Omental fat pad (tissue), 4 donors: ENCODE results near the gene KMT5B. TPM values are rescaled to one million over a fixed set of nuclear protein-coding genes. Genes with fewer than 3 reads are reported as not detected.

Experiments
- ATAC-seq: fragments of 150-250 bp; one replicate; pipeline ENCODE4 v1.9.1; 2016; ENCODE audit warnings: mild to moderate bottlenecking, moderate library complexity; ENCODE audit not compliant: low FRiP score
- DNase-seq: peaks from one replicate; pipeline ENCODE4 v3.0.0-alpha.2; 2019; ENCODE audit warnings: low spot score
- CTCF ChIP-seq, 3 donors: fragments of 450-650 bp; IDR thresholded peaks; one replicate each; pipeline ENCODE4 v1.5.1; 2016 to 2017; ENCODE audit warnings: antibody characterized with exemption in 3 of 3, mild to moderate bottlenecking in 3 of 3, moderate library complexity in 2 of 3
- total RNA-seq, 4 donors: library from RNA; depleted of rRNA; stranded (reverse); fragments of >200 nt; gene quantifications; one replicate each; pipeline ENCODE4 v1.1.0, GENCODE V29; 2016

The KMT5B gene
- total RNA-seq, 4 donors from 2014 or later = 19.5 to 47.1 (median 32.1) TPM

DNA sequence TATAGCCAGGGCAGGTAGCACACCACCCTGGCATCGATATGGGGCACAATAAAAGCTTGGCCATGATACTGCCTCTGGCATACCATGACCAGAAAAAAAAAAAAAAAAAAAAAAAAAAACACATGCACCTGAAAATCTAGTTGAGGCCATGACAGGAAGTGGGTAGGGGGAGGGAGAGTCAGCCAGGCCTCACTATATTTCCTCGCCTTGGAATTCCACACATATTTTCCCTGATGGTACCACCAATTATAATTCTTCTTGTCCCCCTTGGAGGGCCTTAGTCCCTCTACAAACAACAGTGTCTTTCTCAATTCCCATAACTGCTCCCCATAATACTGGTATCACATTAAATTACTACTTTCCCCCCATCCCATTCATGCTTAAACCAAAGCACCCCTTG lies 79.3 kb downstream of the KMT5B start:
- ATAC-seq = no peak
- no peak for DNase-seq
- no peak for TF ChIP-seq CTCF (IDR thresholded peaks at IDR 0.05)

DNA sequence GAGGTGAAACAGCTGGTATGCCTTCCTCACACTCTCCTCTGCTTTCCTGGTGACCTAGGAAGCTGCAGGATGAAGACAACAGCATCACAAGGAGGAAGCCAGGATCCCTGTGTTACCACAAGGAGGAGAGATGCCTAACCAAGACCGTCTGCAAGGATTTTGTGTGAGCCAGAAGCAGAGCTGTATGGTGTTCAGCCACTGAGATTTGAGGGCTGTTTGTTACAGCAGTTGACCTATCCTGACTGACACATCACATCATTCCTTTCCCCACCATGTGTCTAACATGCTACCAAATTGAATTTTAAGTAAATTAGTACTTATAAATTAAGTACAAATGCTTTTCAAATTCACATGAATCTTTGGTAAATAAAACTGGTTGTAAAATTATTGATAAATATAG lies 83.0 kb downstream of the KMT5B start:
- ATAC-seq = no peak
- no peak for TF ChIP-seq CTCF (IDR thresholded peaks at IDR 0.05)
- no peak for DNase-seq

DNA sequence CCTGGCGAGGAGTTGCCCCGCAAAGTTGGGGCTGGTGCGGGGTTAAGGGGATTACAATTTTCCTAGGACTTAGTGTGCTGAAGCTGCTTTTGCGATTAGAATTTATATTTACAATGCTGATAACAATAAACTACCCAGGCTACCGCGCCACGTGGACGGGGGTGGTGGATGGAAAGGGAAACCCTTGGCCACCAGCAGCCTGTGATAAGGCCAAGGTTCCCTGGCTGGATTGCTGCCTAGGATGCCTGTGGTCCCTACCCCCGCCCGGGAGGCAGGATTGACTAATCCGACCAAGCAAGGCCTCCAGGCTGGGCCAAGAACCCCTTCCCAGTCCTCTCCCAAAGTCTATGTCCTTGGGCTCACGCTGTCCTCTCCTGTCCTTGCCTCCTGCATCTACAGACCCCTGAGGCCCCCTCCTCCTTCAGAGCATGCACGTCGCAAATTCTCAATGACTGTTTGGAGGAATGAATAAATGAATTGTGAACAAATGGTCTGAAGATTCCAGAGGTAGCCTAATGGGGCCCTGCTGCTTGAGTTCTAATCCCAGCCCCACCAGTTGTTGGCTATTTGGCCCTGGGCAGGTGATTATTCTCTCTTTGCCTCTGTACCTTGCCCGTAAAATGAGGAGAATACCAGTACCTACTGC lies 84.3 kb downstream of the KMT5B start:
- no peak for TF ChIP-seq CTCF (IDR thresholded peaks at IDR 0.05)
- peak; percentile 72 for ATAC-seq
- no peak for DNase-seq

DNA sequence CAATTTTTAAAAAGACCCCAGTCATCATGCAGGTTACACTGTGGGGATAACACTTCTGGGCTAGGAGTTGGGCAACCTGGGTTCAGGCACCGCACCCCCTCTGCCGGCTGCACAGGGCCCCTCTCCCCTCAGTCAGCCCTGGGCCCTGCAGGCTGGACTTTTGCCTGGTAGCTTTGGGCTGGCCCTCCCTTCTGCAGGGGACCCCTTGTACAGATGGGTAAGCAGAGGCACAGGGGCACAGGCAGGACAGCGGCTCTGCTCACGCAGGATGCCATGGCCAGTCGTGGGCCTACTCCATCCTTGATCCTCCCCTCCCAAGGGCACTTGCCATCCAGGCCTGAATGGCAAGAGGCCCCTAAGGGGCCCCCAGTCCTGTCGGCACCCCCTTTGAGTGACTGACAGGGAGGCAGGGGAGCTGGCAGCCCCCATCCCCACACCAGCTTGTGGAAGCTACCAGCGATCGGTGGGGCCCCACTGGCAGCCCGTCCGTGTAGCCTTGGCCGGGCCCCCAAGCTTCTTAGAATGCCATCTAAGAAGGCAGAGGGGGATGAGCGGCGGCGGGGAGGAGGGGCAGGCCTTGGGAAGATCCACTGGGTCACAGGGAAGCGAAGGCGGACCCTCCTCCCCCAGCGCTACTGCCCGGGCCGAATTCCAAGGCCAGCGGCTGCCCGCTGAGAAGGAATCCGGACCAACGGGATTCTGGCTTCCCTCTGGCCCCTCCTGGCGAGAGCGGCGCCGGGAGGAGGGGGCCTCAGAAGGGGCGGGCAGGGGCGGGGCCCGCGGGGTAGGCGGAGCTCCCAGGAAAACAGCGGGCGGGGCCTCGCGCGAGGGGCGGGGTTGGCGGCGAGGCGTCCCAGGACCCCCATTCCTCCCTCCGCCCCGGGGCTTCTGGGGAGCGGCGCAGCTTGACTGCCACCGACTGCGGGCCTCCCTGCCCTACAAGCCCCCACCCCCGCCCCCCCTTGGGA lies 85.1 kb downstream of the KMT5B start:
- DNase-seq = no peak
- ATAC-seq = peak; percentile 89
- no peak for TF ChIP-seq CTCF (IDR thresholded peaks at IDR 0.05)

DNA sequence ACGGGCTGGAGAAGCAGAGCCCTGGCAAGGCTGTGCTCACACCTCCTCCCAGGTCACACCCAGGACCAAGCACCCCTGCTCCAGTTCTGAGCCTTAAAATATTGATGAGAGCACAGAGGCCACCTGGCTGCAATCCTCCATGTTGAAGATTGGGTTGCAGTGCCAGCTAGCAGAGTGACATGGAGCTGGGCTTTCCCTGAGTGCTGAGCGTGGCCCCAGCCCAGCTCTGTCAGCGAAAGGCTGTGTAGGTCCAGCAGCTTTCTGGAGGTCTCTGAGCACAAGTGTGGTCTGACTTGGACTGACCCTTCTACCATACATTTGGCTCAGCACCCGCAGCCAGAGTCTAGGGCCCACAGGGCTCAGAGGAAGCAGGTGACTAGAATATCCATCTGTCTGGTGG lies 87.9 kb downstream of the KMT5B start:
- TF ChIP-seq CTCF (IDR thresholded peaks at IDR 0.05) = no peak
- ATAC-seq (no peak), DNase-seq (no peak)

GRCh38 chr11:68122936-68123539 lies 90.1 kb downstream of the KMT5B start:
- DNase-seq (no peak), ATAC-seq (no peak)
- no peak for TF ChIP-seq CTCF (IDR thresholded peaks at IDR 0.05)
